ENCODE results near the gene CCDC178.

GRCh38 chr18:33334781-33335180 is 105.7 kb downstream of the CCDC178 start:
- TF ChIP-seq, protein P1, sequence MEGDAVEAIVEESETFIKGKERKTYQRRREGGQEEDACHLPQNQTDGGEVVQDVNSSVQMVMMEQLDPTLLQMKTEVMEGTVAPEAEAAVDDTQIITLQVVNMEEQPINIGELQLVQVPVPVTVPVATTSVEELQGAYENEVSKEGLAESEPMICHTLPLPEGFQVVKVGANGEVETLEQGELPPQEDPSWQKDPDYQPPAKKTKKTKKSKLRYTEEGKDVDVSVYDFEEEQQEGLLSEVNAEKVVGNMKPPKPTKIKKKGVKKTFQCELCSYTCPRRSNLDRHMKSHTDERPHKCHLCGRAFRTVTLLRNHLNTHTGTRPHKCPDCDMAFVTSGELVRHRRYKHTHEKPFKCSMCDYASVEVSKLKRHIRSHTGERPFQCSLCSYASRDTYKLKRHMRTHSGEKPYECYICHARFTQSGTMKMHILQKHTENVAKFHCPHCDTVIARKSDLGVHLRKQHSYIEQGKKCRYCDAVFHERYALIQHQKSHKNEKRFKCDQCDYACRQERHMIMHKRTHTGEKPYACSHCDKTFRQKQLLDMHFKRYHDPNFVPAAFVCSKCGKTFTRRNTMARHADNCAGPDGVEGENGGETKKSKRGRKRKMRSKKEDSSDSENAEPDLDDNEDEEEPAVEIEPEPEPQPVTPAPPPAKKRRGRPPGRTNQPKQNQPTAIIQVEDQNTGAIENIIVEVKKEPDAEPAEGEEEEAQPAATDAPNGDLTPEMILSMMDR (IDR thresholded peaks at IDR 0.05; ENCODE audit: insufficient read depth, low read length): no peak
- no peak for TF ChIP-seq GABPA (IDR thresholded peaks at IDR 0.05; ENCODE audit: low read depth)
- no peak for TF ChIP-seq POLR2AphosphoS5 (IDR thresholded peaks at IDR 0.05; ENCODE audit: low read depth)
- TF ChIP-seq REST (IDR thresholded peaks at IDR 0.05; ENCODE audit: insufficient replicate concordance, low read depth): no peak

All from HL-60 (cell line).